ENCODE data around the gene PCED1B.

The PCED1B gene

DNA sequence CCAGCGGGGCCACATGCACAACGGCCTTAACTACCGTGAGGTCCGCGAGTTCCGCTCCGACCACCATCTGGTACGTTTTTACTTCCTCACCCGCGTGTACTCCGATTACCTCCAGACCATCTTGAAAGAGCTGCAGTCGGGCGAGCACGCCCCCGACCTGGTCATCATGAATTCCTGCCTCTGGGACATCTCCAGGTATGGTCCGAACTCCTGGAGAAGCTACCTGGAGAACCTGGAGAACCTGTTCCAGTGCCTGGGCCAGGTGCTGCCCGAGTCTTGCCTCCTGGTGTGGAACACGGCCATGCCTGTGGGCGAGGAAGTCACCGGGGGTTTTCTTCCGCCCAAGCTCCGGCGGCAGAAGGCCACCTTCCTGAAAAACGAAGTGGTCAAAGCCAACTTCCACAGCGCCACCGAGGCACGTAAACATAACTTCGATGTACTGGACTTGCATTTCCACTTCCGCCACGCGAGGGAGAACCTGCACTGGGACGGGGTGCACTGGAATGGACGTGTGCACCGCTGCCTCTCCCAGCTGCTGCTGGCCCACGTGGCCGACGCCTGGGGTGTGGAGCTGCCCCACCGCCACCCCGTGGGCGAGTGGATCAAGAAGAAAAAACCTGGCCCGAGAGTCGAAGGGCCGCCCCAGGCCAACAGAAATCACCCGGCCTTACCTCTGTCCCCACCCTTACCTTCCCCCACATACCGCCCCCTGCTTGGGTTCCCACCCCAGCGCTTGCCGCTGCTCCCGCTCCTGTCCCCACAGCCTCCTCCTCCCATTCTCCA, 156.0 kb downstream of the PCED1B start:
- Histone ChIP-seq H3K27ac (ENCODE audit: low read length) (no peak overlapping the region), H3K4me1 (ENCODE audit: insufficient read depth, low read length) (no peaks in the 10 kb centered on the region), H3K9ac (ENCODE audit: low read depth, low read length) (no peak overlapping the region), H3K4me3 (ENCODE audit: low read length) (no peak overlapping the region), H3K36me3 (ENCODE audit: insufficient read depth, low read depth, low read length) (no peaks in the 10 kb centered on the region), H3K27me3 (ENCODE audit: insufficient read depth, low read length) (no peaks in the 10 kb centered on the region), H3K9me3 (ENCODE audit: insufficient read depth, low read depth, low read length) (no peaks in the 10 kb centered on the region)

DNA sequence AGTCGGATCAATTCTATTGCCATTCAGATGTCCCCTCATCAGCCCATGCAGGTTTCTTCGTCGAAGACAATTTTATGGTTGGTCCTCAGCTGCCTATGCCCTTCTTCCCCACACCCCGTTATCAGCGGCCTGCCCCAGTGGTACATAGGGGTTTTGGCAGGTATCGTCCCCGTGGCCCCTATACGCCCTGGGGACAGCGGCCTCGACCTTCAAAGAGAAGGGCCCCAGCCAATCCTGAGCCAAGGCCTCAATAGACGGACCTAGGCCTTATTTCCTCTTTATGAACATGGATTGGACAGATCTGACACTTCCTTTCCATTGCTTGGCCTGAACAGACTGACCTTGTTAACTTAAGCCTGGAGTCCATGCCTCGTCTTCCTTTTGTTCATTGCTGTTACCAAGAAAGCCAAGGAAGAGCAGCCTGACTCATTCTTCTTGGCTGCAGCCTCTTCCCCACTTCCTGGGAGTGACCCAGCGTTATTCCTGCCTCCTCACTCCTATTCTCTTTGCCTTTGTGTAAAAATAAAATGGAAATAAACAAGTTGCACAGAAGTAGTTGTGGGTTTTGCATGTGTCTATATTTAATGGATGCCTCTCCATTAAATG, 156.8 kb downstream of the PCED1B start:
- no peak overlapping the region for H3K4me3 ChIP-seq (ENCODE audit: low read length)
- H3K27ac ChIP-seq (ENCODE audit: low read length): no peak overlapping the region
- H3K9ac ChIP-seq (ENCODE audit: low read depth, low read length): no peak overlapping the region
- no peaks in the 10 kb centered on the region for H3K9me3 ChIP-seq (ENCODE audit: insufficient read depth, low read depth, low read length)
- H3K36me3 ChIP-seq (ENCODE audit: insufficient read depth, low read depth, low read length): no peaks in the 10 kb centered on the region
- no peaks in the 10 kb centered on the region for H3K4me1 ChIP-seq (ENCODE audit: insufficient read depth, low read length)
- H3K27me3 ChIP-seq (ENCODE audit: insufficient read depth, low read length): no peaks in the 10 kb centered on the region

GRCh38 chr12:47237751-47238211, 158.4 kb downstream of the PCED1B start:
- Histone ChIP-seq H3K36me3 (ENCODE audit: insufficient read depth, low read depth, low read length) (no peaks in the 10 kb centered on the region), H3K9me3 (ENCODE audit: insufficient read depth, low read depth, low read length) (no peaks in the 10 kb centered on the region), H3K9ac (ENCODE audit: low read depth, low read length) (no peak overlapping the region), H3K27ac (ENCODE audit: low read length) (no peak overlapping the region), H3K27me3 (ENCODE audit: insufficient read depth, low read length) (no peaks in the 10 kb centered on the region), H3K4me1 (ENCODE audit: insufficient read depth, low read length) (no peaks in the 10 kb centered on the region), H3K4me3 (ENCODE audit: low read length) (no peak overlapping the region)

- Histone ChIP-seq H3K27me3 (ENCODE audit: insufficient read depth, low read length) (no peaks in the 10 kb centered on the region), H3K9me3 (ENCODE audit: insufficient read depth, low read depth, low read length) (no peaks in the 10 kb centered on the region), H3K4me1 (ENCODE audit: insufficient read depth, low read length) (no peaks in the 10 kb centered on the region), H3K9ac (ENCODE audit: low read depth, low read length) (no peak overlapping the region), H3K4me3 (ENCODE audit: low read length) (no peak overlapping the region), H3K27ac (ENCODE audit: low read length) (no peak overlapping the region), H3K36me3 (ENCODE audit: insufficient read depth, low read depth, low read length) (no peaks in the 10 kb centered on the region)
Observed at GRCh38 chr12:47238669-47239114, 159.3 kb downstream of the PCED1B start.

- no peaks in the 10 kb centered on the region for H3K4me1 ChIP-seq (ENCODE audit: insufficient read depth, low read length)
- H3K4me3 ChIP-seq (ENCODE audit: low read length): no peak overlapping the region
- H3K9ac ChIP-seq (ENCODE audit: low read depth, low read length): no peak overlapping the region
- H3K36me3 ChIP-seq (ENCODE audit: insufficient read depth, low read depth, low read length): no peaks in the 10 kb centered on the region
- H3K27ac ChIP-seq (ENCODE audit: low read length): no peak overlapping the region
- no peaks in the 10 kb centered on the region for H3K9me3 ChIP-seq (ENCODE audit: insufficient read depth, low read depth, low read length)
- no peaks in the 10 kb centered on the region for H3K27me3 ChIP-seq (ENCODE audit: insufficient read depth, low read length)
Observed at GRCh38 chr12:47242426-47242825, 163.0 kb downstream of the PCED1B start.

DNA sequence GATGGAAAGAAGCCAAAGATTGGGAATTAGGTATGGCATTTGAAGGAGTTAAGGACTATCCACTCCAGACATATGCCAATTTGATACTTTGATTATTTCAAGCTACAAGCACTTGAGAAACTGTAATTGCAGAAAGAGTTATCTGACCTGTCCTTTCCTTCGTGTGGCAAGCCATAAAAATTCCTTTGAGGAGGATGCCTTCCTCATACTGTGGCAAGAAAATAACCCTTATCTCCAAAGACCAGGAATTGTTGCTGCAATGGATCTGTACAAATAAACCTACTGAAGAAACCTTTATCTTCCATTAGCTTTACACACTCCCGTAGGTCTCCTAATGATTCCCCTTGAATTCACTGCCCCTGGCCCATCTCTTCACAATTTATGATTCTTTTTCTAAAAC, 165.4 kb downstream of the PCED1B start:
- H3K9me3 ChIP-seq (ENCODE audit: insufficient read depth, low read depth, low read length): no peaks in the 10 kb centered on the region
- no peak overlapping the region for H3K9ac ChIP-seq (ENCODE audit: low read depth, low read length)
- H3K4me1 ChIP-seq (ENCODE audit: insufficient read depth, low read length): peaks cover 4% of the 10 kb centered on the region; the same call in 1 of the 2 replicates
- H3K4me3 ChIP-seq (ENCODE audit: low read length): no peak overlapping the region
- H3K36me3 ChIP-seq (ENCODE audit: insufficient read depth, low read depth, low read length): no peaks in the 10 kb centered on the region
- no peaks in the 10 kb centered on the region for H3K27me3 ChIP-seq (ENCODE audit: insufficient read depth, low read length)
- H3K27ac ChIP-seq (ENCODE audit: low read length): no peak overlapping the region

DNA sequence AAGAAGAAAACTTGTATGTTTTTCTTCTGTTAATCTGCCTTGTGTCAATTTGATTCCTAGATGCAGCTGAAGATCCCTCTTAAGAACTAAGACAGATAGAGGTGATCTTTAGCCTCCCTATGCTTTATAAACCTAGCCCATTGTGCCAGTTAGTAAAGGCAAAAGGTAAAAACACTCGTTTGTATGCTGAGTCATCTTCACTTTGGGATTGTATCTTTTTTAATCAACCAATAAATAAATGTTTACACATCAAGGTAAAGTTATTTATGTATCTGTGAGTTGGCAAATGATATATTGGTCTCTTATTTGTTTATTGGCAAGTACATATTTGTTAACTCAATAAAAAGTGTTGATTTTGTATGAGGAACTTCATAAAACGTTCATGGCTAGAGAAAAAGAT, 166.2 kb downstream of the PCED1B start:
- no peaks in the 10 kb centered on the region for H3K27me3 ChIP-seq (ENCODE audit: insufficient read depth, low read length)
- H3K36me3 ChIP-seq (ENCODE audit: insufficient read depth, low read depth, low read length): no peaks in the 10 kb centered on the region
- H3K4me1 ChIP-seq (ENCODE audit: insufficient read depth, low read length): peaks cover 4% of the 10 kb centered on the region; the same call in 1 of the 2 replicates
- H3K27ac ChIP-seq (ENCODE audit: low read length): no peak overlapping the region
- H3K9me3 ChIP-seq (ENCODE audit: insufficient read depth, low read depth, low read length): no peaks in the 10 kb centered on the region
- no peak overlapping the region for H3K9ac ChIP-seq (ENCODE audit: low read depth, low read length)
- no peak overlapping the region for H3K4me3 ChIP-seq (ENCODE audit: low read length)

GRCh38 chr12:47247418-47247817, 168.0 kb downstream of the PCED1B start:
- no peaks in the 10 kb centered on the region for H3K36me3 ChIP-seq (ENCODE audit: insufficient read depth, low read depth, low read length)
- H3K4me1 ChIP-seq (ENCODE audit: insufficient read depth, low read length): peaks cover 4% of the 10 kb centered on the region; the same call in 1 of the 2 replicates
- H3K27ac ChIP-seq (ENCODE audit: low read length): no peak overlapping the region
- no peaks in the 10 kb centered on the region for H3K27me3 ChIP-seq (ENCODE audit: insufficient read depth, low read length)
- no peak overlapping the region for H3K4me3 ChIP-seq (ENCODE audit: low read length)
- no peak overlapping the region for H3K9ac ChIP-seq (ENCODE audit: low read depth, low read length)
- no peaks in the 10 kb centered on the region; the same call in 1 of the 2 replicates for H3K9me3 ChIP-seq (ENCODE audit: insufficient read depth, low read depth, low read length)

DNA sequence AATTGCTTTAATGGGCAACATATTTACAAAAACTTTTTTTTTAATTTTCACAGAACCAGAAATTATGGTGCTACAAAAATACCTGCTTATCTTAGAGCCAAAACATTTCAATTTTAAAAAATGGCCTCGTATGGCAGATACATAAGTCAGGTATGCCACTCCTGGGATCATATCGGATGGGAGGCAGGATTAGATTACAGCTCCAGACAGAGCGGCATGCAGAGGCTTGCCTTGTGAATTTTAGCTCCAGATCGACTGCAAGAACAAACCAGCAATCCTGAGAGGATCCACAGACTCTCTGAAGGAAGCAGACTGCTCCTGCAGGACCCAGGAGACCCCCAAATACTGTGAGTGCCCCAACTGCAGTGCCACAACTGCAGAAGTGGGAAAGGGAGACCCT, 169.7 kb downstream of the PCED1B start:
- Histone ChIP-seq H3K36me3 (ENCODE audit: insufficient read depth, low read depth, low read length) (no peaks in the 10 kb centered on the region), H3K27ac (ENCODE audit: low read length) (no peak overlapping the region), H3K4me3 (ENCODE audit: low read length) (no peak overlapping the region), H3K4me1 (ENCODE audit: insufficient read depth, low read length) (peaks cover 4% of the 10 kb centered on the region; the same call in 1 of the 2 replicates), H3K27me3 (ENCODE audit: insufficient read depth, low read length) (no peaks in the 10 kb centered on the region), H3K9me3 (ENCODE audit: insufficient read depth, low read depth, low read length) (no peaks in the 10 kb centered on the region; the same call in 1 of the 2 replicates), H3K9ac (ENCODE audit: low read depth, low read length) (no peak overlapping the region)

GRCh38 chr12:47249719-47250357, 170.4 kb downstream of the PCED1B start:
- peaks cover 4% of the 10 kb centered on the region; the same call in 1 of the 2 replicates for H3K4me1 ChIP-seq (ENCODE audit: insufficient read depth, low read length)
- H3K36me3 ChIP-seq (ENCODE audit: insufficient read depth, low read depth, low read length): no peaks in the 10 kb centered on the region
- H3K27ac ChIP-seq (ENCODE audit: low read length): no peak overlapping the region
- no peaks in the 10 kb centered on the region for H3K27me3 ChIP-seq (ENCODE audit: insufficient read depth, low read length)
- no peaks in the 10 kb centered on the region; the same call in 1 of the 2 replicates for H3K9me3 ChIP-seq (ENCODE audit: insufficient read depth, low read depth, low read length)
- H3K4me3 ChIP-seq (ENCODE audit: low read length): no peak overlapping the region
- H3K9ac ChIP-seq (ENCODE audit: low read depth, low read length): no peak overlapping the region

DNA sequence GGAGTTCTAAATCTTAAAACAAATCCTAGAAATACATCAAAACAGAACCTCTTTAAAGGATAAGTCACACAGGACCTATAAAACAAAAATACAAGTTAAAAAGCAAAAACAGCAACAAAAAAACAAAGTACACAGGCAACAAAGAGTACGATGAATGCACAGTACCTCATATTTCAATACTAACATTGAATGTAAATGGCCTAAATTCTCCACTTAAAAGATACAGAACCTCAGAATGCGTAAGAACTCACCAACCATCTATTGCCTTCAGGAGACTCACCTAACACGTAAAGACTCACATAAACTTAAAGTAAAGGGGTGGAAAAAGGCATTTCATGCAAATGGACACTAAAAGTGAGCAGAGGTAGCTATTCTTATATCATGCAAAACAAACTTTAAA, 172.5 kb downstream of the PCED1B start:
- Histone ChIP-seq H3K27ac (ENCODE audit: low read length) (no peak overlapping the region), H3K4me1 (ENCODE audit: insufficient read depth, low read length) (peaks cover 4% of the 10 kb centered on the region; the same call in 1 of the 2 replicates), H3K27me3 (ENCODE audit: insufficient read depth, low read length) (no peaks in the 10 kb centered on the region), H3K9ac (ENCODE audit: low read depth, low read length) (no peak overlapping the region), H3K9me3 (ENCODE audit: insufficient read depth, low read depth, low read length) (no peaks in the 10 kb centered on the region; the same call in 1 of the 2 replicates), H3K4me3 (ENCODE audit: low read length) (no peak overlapping the region), H3K36me3 (ENCODE audit: insufficient read depth, low read depth, low read length) (no peaks in the 10 kb centered on the region)
